NCI-H345 (cell line): ENCODE data around the gene DDOST.

Source experiments
- DNase-seq: peaks from one replicate; lab custom pipeline; 2025; lab: John Stamatoyannopoulos, UW

Gene DDOST

GRCh38 chr1:20661207-20662109 is at the start of gene DDOST:
Gene DDOST, minus strand, starts transcription at chr1:20661369. Its CDS starts 19 bp downstream, at chr1:20661350.
- DNase-seq: peak; percentile 99

GRCh38 chr1:20710469-20711284 is 49.5 kb upstream of the DDOST start:
- DNase-seq: peak; percentile 66

- no peak for DNase-seq
Observed at GRCh38 chr1:20709868-20710267, 48.7 kb upstream of the DDOST start.

GRCh38 chr1:20708891-20709290 is 47.7 kb upstream of the DDOST start:
- no peak for DNase-seq

- DNase-seq: no peak
Observed at GRCh38 chr1:20708057-20708456, 46.9 kb upstream of the DDOST start.

GRCh38 chr1:20706841-20707240 is 45.7 kb upstream of the DDOST start:
- no peak for DNase-seq

- no peak for DNase-seq
Observed at GRCh38 chr1:20705203-20705755, 44.1 kb upstream of the DDOST start.

- no peak for DNase-seq
Observed at GRCh38 chr1:20704390-20705202, 43.4 kb upstream of the DDOST start.

GRCh38 chr1:20703124-20703756 is 42.1 kb upstream of the DDOST start:
- no peak for DNase-seq

- no peak for DNase-seq
Observed at GRCh38 chr1:20702416-20702815, 41.2 kb upstream of the DDOST start.

GRCh38 chr1:20701847-20702246 is 40.7 kb upstream of the DDOST start:
- DNase-seq: no peak

- no peak for DNase-seq
Observed at GRCh38 chr1:20701446-20701845, 40.3 kb upstream of the DDOST start.

- DNase-seq: no peak
Observed at GRCh38 chr1:20700636-20701215, 39.6 kb upstream of the DDOST start.

GRCh38 chr1:20699558-20699957 is 38.4 kb upstream of the DDOST start:
- DNase-seq: no peak

GRCh38 chr1:20698195-20698910 is 37.2 kb upstream of the DDOST start:
- no peak for DNase-seq

GRCh38 chr1:20697563-20697962 is 36.4 kb upstream of the DDOST start:
- DNase-seq: no peak

- DNase-seq: peak; percentile 93
Observed at GRCh38 chr1:20696397-20697333, 35.5 kb upstream of the DDOST start.

- DNase-seq: no peak
Observed at GRCh38 chr1:20695515-20695914, 34.3 kb upstream of the DDOST start.

GRCh38 chr1:20693623-20694022 is 32.5 kb upstream of the DDOST start:
- DNase-seq: no peak
